Epithelial cell of alveolus of lung (primary cell): ENCODE data around the gene BMPR2. TPM values are rescaled to one million over a fixed set of nuclear protein-coding genes. Genes with fewer than 3 reads are reported as not detected.

Experiments used
- total RNA-seq: library from RNA; depleted of rRNA; stranded (reverse); fragments of >200 nt; gene quantifications from 2 replicates; pipeline ENCODE4 v1.2.1, GENCODE V29; 2015

BMPR2 gene
- 30.6 and 52.1 TPM in 2 replicates for total RNA-seq

GRCh38 chr2:202375609-202376408 is at the start of gene BMPR2:
Gene BMPR2, plus strand, starts transcription at chr2:202376327. Its CDS starts 1,148 bp downstream, at chr2:202377475.

Other genes starting within 250 kb of the BMPR2 start
- 115 and 147 TPM in 2 replicates for gene SUMO1, start 137.7 kb upstream of the BMPR2 start, total RNA-seq
- gene NOP58, start 110.6 kb upstream of the BMPR2 start, total RNA-seq: 38.9 and 48.1 TPM in 2 replicates